Kidney (tissue), 14 donors: ENCODE results near the gene ADARB2. TPM values are rescaled to one million over a fixed set of nuclear protein-coding genes. Genes with fewer than 3 reads are reported as not detected.
"Not testable (repeated sequence)": the region's sequence is repeated elsewhere in the genome, so short reads cannot be mapped to it uniquely, and the experiment has no call there.

Source experiments
- DNase-seq, 5 donors: peaks; one replicate each; pipeline ENCODE4 v3.0.0-alpha.2; 2013 to 2020
- FAIRE-seq: peaks from 2 replicates; lab custom pipeline; 2012; peaks lifted over from hg19 to GRCh38; lab: Jason Lieb, UNC
- H3K27ac ChIP-seq, 2 donors: one replicate each; pipeline ENCODE4 v1.7.0; 2013; ENCODE audit warnings: low read depth in 2 of 2, low read length in 2 of 2, inconsistent platforms in 1 of 2
- H3K27me3 ChIP-seq: one replicate; pipeline ENCODE4 v1.7.1; 2013; ENCODE audit warnings: low read length, inconsistent platforms; ENCODE audit not compliant: control insufficient read depth, insufficient read depth
- H3K36me3 ChIP-seq, 3 donors: one replicate each; pipeline versions ENCODE4 v1.7.0 to v1.7.1; 2013; ENCODE audit warnings: low read length in 3 of 3, control low read depth in 1 of 3, inconsistent platforms in 1 of 3; ENCODE audit not compliant: insufficient read depth in 3 of 3, control insufficient read depth in 2 of 3
- H3K4me1 ChIP-seq, 3 donors: one replicate each; pipeline versions ENCODE4 v1.7.0 to v1.7.1; 2013; ENCODE audit warnings: low read length in 3 of 3, inconsistent platforms in 1 of 3, low read depth in 1 of 3; ENCODE audit not compliant: control insufficient read depth in 2 of 3, insufficient read depth in 2 of 3
- H3K4me3 ChIP-seq, 3 donors: one replicate each; pipeline versions ENCODE4 v1.7.0 to v1.8.1; 2013; ENCODE audit warnings: low read length in 3 of 3, control low read depth in 1 of 3, inconsistent platforms in 1 of 3
- H3K9ac ChIP-seq, 3 donors: one replicate each; pipeline versions ENCODE4 v1.7.0 to v1.7.1; 2013; ENCODE audit warnings: low read length in 3 of 3, control low read depth in 1 of 3, inconsistent platforms in 1 of 3
- H3K9me3 ChIP-seq, 3 donors: one replicate each; pipeline versions ENCODE4 v1.7.0 to v1.7.1; 2013; ENCODE audit warnings: low read length in 3 of 3, control low read depth in 1 of 3, inconsistent platforms in 1 of 3; ENCODE audit not compliant: control insufficient read depth in 2 of 3, insufficient read depth in 1 of 3
- CTCF ChIP-seq: IDR thresholded peaks from 3 replicates; pipeline ENCODE4 v1.5.1; 2012; ENCODE audit warnings: mild to moderate bottlenecking, moderate library complexity, borderline replicate concordance; ENCODE audit not compliant: insufficient read depth; ENCODE audit errors: extremely low read depth
- intact Hi-C: fragments of 100-400 bp; cut with DNase I; formaldehyde crosslinking; loops from one replicate; pipeline ENCODE4 v1.11.1; 2022
- polyA plus RNA-seq: library from polyadenylated mRNA; stranded (reverse); fragments of 350-450 nt; fragmentation: Illumina TruSeq; extraction: RNeasy Lipid Tissue Mini Kit (QIAGEN cat#74804); gene quantifications from one replicate; pipeline ENCODE4 v1.2.3, GENCODE V29; 2014; ENCODE audit warnings: low read depth, low replicate concordance; ENCODE audit not compliant: insufficient read depth
- total RNA-seq: library from RNA; stranded (reverse); fragmentation: NEBNext Ultra II Directional; extraction: Animal tissue kit (Norgen Biotek cat#: 25700); gene quantifications from one replicate; pipeline ENCODE4 v1.2.1, GENCODE V29; 2021
- donor health status: control.
- donor health status: control.
- donor health status: control.
- donor health status: control.
- donor health status: control.
- donor health status: DM: yes; HTN: yes; CAD: no.
- donor health status: Normal renal cell carcinoma (clear cell type).

Gene ADARB2
- total and polyA plus RNA-seq, 2 donors from 2014 or later, result 1.0 to 1.3 TPM

GRCh38 chr10:1398626-1399410 lies 338.5 kb downstream of the ADARB2 start:
- no peaks in the 10 kb centered on the region for H3K9me3 ChIP-seq
- H3K9ac ChIP-seq, result no peak overlapping the region
- peak in 2 of 5 donors; percentile 3 to 12 for DNase-seq
- H3K4me1 ChIP-seq, result no peaks in the 10 kb centered on the region
- no peaks in the 10 kb centered on the region for H3K36me3 ChIP-seq
- no peaks in the 10 kb centered on the region for H3K27me3 ChIP-seq
- H3K27ac ChIP-seq, result no peak overlapping the region
- TF ChIP-seq CTCF, result no peak
- intact Hi-C loops, result no loop called here
- no peak for FAIRE-seq
- H3K4me3 ChIP-seq, result no peak overlapping the region

- H3K4me1 ChIP-seq, FAIRE-seq: not testable (repeated sequence)
- peak in 1 of 5 donors; percentile 20 for DNase-seq
Measured at GRCh38 chr10:1398116-1398515, 339.2 kb downstream of the ADARB2 start.

GRCh38 chr10:1396297-1396635 lies 341.1 kb downstream of the ADARB2 start:
- peak in 1 of 5 donors; percentile 16 for DNase-seq
- Histone ChIP-seq H3K27me3 (no peaks in the 10 kb centered on the region), H3K9ac (no peak overlapping the region), H3K4me1 (no peaks in the 10 kb centered on the region), H3K4me3 (no peak overlapping the region), H3K27ac (no peak overlapping the region), H3K9me3 (no peaks in the 10 kb centered on the region), H3K36me3 (no peaks in the 10 kb centered on the region)
- FAIRE-seq, result no peak
- no peak for TF ChIP-seq CTCF
- intact Hi-C loops, result no loop called here

More at GRCh38 chr10:1398116-1398515, 339.2 kb downstream of the ADARB2 start:
- intact Hi-C loops, H3K9ac ChIP-seq, H3K27ac ChIP-seq, H3K9me3 ChIP-seq, H3K36me3 ChIP-seq, H3K4me3 ChIP-seq, H3K27me3 ChIP-seq: not testable (repeated sequence)

GRCh38 chr10:1395481-1396296 lies 341.6 kb downstream of the ADARB2 start:
- no peak for FAIRE-seq
- Histone ChIP-seq H3K27ac (no peak overlapping the region), H3K4me3 (no peak overlapping the region), H3K9me3 (no peaks in the 10 kb centered on the region), H3K9ac (no peak overlapping the region), H3K36me3 (no peaks in the 10 kb centered on the region), H3K4me1 (no peaks in the 10 kb centered on the region), H3K27me3 (no peaks in the 10 kb centered on the region)
- TF ChIP-seq CTCF, result no peak
- intact Hi-C loops, result no loop called here
- no peak for DNase-seq
